GM12801 (cell line): ENCODE measurements around the gene PDSS1.

Experiments
- TF ChIP-seq, protein P1 (sequence below): IDR thresholded peaks from one replicate; pipeline ENCODE4 v1.5.1; 2011; ENCODE audit warnings: control low read depth; ENCODE audit not compliant: insufficient read length; ENCODE audit errors: extremely low read depth

The PDSS1 gene

GRCh38 chr10:26706936-26707335 is 9.4 kb downstream of the PDSS1 start:
- TF ChIP-seq, protein P1, sequence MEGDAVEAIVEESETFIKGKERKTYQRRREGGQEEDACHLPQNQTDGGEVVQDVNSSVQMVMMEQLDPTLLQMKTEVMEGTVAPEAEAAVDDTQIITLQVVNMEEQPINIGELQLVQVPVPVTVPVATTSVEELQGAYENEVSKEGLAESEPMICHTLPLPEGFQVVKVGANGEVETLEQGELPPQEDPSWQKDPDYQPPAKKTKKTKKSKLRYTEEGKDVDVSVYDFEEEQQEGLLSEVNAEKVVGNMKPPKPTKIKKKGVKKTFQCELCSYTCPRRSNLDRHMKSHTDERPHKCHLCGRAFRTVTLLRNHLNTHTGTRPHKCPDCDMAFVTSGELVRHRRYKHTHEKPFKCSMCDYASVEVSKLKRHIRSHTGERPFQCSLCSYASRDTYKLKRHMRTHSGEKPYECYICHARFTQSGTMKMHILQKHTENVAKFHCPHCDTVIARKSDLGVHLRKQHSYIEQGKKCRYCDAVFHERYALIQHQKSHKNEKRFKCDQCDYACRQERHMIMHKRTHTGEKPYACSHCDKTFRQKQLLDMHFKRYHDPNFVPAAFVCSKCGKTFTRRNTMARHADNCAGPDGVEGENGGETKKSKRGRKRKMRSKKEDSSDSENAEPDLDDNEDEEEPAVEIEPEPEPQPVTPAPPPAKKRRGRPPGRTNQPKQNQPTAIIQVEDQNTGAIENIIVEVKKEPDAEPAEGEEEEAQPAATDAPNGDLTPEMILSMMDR = no peak

- TF ChIP-seq, protein P1 = no peak
Measured at GRCh38 chr10:26711324-26711723, 13.8 kb downstream of the PDSS1 start.

DNA sequence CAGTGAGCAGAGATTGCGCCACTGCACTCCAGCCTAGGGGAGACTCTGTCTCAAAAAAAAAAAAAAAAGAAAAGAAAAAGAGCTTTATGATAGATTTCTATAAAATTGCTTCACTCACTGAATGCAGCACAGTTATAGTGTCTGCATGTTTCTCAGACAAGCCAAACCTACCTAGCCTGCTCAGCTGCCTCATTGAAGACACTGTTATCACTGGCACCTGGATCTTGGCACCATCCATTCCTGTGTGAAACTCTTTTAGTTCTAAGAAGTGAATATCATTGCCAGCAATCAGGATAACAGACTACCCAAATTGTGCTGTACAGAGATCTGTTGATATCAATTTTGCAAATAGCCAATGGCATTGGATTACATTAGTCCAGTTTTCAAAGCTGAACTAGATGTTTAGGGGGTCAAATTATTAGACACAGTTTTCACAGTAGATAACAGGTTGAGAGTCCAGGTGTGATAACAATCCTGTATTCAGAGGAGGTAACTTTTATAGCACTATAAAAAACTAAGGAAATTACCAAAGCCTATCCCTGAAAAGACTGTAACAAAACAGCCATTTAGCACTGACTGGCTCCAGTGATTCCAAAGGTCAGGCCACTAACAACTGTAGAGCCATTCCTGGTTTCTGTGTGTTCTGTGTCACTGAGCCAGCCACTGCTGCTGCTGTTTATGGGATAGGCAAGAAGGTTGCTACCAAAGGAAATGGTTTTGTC is 17.1 kb downstream of the PDSS1 start:
- TF ChIP-seq, protein P1 = no peak

DNA sequence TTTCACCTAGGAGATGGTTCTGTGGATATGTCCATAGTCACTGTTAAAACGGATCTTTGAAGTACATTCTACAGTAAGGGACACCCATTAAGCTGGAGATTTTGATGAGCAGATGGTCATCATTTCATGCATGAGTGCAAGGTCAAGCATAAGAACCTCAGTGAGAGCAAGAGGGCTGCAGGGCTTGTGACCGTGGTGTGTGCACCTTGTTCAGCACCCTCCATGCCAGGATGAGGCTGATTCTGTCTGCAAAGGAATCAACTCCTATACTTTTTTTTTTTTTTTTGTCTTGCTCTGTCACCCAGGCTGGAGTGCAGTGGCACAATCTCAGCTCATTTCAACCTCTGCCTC is 17.6 kb downstream of the PDSS1 start:
- TF ChIP-seq, protein P1 = no peak

DNA sequence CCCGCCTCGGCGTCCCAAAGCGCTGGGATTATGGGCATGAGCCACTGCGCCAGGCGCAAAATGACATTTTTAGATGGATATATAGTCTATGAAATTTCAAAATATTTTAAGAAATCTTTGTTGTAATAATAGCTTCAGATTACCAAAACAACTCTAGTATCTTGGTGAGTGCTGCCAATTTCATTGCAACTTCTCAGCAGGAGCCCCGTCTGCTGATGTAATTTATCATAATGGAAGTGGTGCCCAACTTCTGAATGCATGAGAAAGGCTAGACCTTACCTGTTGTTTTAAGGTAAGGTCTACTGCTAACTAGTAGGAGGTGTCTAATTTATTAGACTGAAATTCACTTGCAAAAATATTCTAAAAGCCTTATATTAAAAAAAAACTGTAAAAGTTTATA is 20.0 kb downstream of the PDSS1 start:
- TF ChIP-seq, protein P1 = no peak

DNA sequence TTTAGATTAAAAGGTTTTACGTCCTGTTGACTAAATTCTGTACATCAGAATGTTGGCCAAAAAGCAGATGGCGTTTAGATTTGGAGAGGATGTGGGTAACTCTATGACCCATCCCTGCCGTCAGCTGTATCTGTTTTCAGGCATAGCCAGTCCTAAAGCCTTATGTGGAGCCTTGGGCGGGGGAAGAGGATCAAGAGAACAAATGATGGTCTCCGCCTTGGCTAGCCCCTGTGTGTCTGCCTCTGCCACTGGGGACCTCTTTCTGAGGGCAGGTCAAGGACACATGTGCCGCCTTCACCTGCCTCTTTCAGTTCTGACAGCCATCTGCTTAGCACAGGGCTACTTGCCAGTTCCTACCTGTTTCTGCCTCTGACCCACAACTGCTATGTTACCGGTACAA is 24.1 kb downstream of the PDSS1 start:
- TF ChIP-seq, protein P1 = no peak

- TF ChIP-seq, protein P1 = no peak
Measured at GRCh38 chr10:26723016-26723415, 25.5 kb downstream of the PDSS1 start.
